ENCODE data around the gene ACCSL. TPM values are rescaled to one million over a fixed set of nuclear protein-coding genes. Genes with fewer than 3 reads are reported as not detected.

Gene ACCSL
- total RNA-seq, 1 experiment from 2014 or later: not detected

DNA sequence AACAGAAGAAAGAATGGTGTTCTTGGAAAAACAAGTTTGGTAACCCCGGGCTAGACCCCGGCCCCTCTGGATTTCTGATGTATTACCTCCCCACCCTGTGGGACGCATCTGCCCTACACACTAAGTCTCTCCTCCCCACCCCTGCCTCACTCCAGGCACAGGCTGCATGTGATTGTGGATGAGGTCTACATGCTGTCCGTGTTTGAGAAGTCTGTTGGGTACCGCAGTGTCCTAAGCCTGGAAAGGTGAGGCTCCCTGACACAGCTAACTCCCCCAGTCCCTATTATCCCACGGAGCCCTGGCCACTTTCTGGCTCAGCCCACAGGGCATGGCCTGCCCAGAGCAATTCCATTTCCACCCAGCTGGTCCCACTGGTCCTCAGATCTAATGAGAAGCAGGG is 31.6 kb downstream of the ACCSL start:
- TF ChIP-seq, protein P1, sequence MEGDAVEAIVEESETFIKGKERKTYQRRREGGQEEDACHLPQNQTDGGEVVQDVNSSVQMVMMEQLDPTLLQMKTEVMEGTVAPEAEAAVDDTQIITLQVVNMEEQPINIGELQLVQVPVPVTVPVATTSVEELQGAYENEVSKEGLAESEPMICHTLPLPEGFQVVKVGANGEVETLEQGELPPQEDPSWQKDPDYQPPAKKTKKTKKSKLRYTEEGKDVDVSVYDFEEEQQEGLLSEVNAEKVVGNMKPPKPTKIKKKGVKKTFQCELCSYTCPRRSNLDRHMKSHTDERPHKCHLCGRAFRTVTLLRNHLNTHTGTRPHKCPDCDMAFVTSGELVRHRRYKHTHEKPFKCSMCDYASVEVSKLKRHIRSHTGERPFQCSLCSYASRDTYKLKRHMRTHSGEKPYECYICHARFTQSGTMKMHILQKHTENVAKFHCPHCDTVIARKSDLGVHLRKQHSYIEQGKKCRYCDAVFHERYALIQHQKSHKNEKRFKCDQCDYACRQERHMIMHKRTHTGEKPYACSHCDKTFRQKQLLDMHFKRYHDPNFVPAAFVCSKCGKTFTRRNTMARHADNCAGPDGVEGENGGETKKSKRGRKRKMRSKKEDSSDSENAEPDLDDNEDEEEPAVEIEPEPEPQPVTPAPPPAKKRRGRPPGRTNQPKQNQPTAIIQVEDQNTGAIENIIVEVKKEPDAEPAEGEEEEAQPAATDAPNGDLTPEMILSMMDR (conservative IDR thresholded peaks at IDR 0.05): no peak
- TF ChIP-seq EZH2 (IDR thresholded peaks at IDR 0.05; ENCODE audit: low read depth): no peak
- H3K4me2 ChIP-seq: no peak overlapping the region
- H3K4me1 ChIP-seq (replicated peaks; ENCODE audit: insufficient read depth): no peaks in the 10 kb centered on the region
- DNase-seq: no peak
- H4K20me1 ChIP-seq (ENCODE audit: insufficient read depth): no peaks in the 10 kb centered on the region
- intact Hi-C loops (cut with micrococcal nuclease; ENCODE audit: unreplicated experiment): no loop called here
- no peaks in the 10 kb centered on the region for H3K27me3 ChIP-seq (ENCODE audit: insufficient read depth, low read depth)
- H3K4me3 ChIP-seq: no peak overlapping the region
- H3K9me3 ChIP-seq (ENCODE audit: insufficient read depth, low read depth): no peaks in the 10 kb centered on the region
- H3K9me2 ChIP-seq (ENCODE audit: insufficient read depth): no peaks in the 10 kb centered on the region
- POLR2A ChIA-PET (ENCODE audit: unreplicated experiment): no interaction called here
- H3K27ac ChIP-seq: no peak overlapping the region
- no peaks in the 10 kb centered on the region for H3F3A ChIP-seq (ENCODE audit: insufficient read depth, low read depth)
- BruUV-seq (replicated peaks): no TSS peak
- CTCF ChIA-PET: no interaction called here
- H3K79me2 ChIP-seq (ENCODE audit: low read depth): no peaks in the 10 kb centered on the region
- no peak overlapping the region for H2AFZ ChIP-seq
- no peaks in the 10 kb centered on the region for H3K36me3 ChIP-seq (ENCODE audit: low read depth)

DNA sequence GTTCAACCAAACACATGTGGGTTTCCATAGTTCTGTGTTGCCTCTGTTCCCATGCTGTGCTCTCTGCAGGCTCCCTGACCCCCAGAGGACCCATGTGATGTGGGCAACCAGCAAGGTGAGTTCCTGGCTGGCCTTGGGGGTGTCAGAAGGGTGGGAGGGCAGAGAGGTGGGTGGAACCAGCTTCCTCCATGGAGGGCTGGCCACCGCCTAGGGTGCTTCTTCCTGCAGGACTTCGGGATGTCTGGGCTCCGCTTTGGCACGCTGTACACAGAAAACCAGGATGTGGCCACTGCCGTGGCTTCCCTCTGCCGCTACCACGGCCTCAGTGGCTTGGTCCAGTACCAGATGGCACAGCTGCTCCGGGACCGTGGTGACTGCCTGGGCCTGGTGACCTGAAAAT is 33.2 kb downstream of the ACCSL start:
- CTCF ChIA-PET: no interaction called here

DNA sequence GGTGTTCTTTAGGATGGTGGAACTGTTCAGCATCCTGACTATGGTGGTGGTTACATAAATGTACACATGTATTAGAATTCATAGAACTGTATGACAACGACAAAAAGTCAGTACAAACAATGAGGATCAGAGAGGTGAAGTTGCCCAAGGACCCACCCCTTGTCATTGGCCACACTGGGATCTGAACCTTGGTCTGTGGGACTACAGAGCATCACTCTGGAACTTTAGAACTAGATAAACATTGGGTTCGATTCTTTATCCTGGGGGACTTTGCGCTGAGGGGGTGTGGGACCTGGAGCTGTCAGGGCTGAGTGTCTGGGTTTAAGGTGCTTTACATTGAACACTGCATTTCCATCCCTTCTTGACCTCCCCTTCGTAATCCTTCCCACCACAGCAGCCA is 34.9 kb downstream of the ACCSL start:
- Histone ChIP-seq H3K4me1 (replicated peaks; ENCODE audit: insufficient read depth) (no peaks in the 10 kb centered on the region), H3K36me3 (ENCODE audit: low read depth) (no peaks in the 10 kb centered on the region), H3K9me2 (ENCODE audit: insufficient read depth) (no peaks in the 10 kb centered on the region), H3K27ac (no peak overlapping the region), H3F3A (ENCODE audit: insufficient read depth, low read depth) (no peaks in the 10 kb centered on the region), H3K27me3 (ENCODE audit: insufficient read depth, low read depth) (no peaks in the 10 kb centered on the region), H4K20me1 (ENCODE audit: insufficient read depth) (no peaks in the 10 kb centered on the region), H3K79me2 (ENCODE audit: low read depth) (no peaks in the 10 kb centered on the region), H3K9me3 (ENCODE audit: insufficient read depth, low read depth) (0 out of 2 replicates have a peak, but pooled peaks cover 2% of the 10 kb centered on the region), H3K4me3 (no peak overlapping the region), H2AFZ (no peak overlapping the region), H3K4me2 (no peak overlapping the region)
- CTCF ChIA-PET: no interaction called here
- POLR2A ChIA-PET (ENCODE audit: unreplicated experiment): no interaction called here
- no TSS peak for BruUV-seq (replicated peaks)
- no peak for DNase-seq
- no peak for TF ChIP-seq EZH2 (IDR thresholded peaks at IDR 0.05; ENCODE audit: low read depth)
- TF ChIP-seq, protein P1 (conservative IDR thresholded peaks at IDR 0.05): no peak
- intact Hi-C loops (cut with micrococcal nuclease; ENCODE audit: unreplicated experiment): no loop called here

More for the DNA sequence above, 33.2 kb downstream of the ACCSL start:
- intact Hi-C loops (cut with micrococcal nuclease; ENCODE audit: unreplicated experiment): no loop called here
- no peak for TF ChIP-seq EZH2 (IDR thresholded peaks at IDR 0.05; ENCODE audit: low read depth)
- TF ChIP-seq, protein P1 (conservative IDR thresholded peaks at IDR 0.05): no peak
- Histone ChIP-seq H3K36me3 (ENCODE audit: low read depth) (no peaks in the 10 kb centered on the region), H3K9me2 (ENCODE audit: insufficient read depth) (no peaks in the 10 kb centered on the region), H3K79me2 (ENCODE audit: low read depth) (no peaks in the 10 kb centered on the region), H3K27ac (no peak overlapping the region), H3F3A (ENCODE audit: insufficient read depth, low read depth) (no peaks in the 10 kb centered on the region), H3K4me2 (no peak overlapping the region), H3K27me3 (ENCODE audit: insufficient read depth, low read depth) (no peaks in the 10 kb centered on the region), H2AFZ (no peak overlapping the region), H3K4me3 (no peak overlapping the region), H3K9me3 (ENCODE audit: insufficient read depth, low read depth) (0 out of 2 replicates have a peak, but pooled peaks cover 2% of the 10 kb centered on the region), H3K4me1 (replicated peaks; ENCODE audit: insufficient read depth) (no peaks in the 10 kb centered on the region), H4K20me1 (ENCODE audit: insufficient read depth) (no peaks in the 10 kb centered on the region)
- no peak for DNase-seq
- POLR2A ChIA-PET (ENCODE audit: unreplicated experiment): no interaction called here
- no TSS peak for BruUV-seq (replicated peaks)

Measured in PC-9 (cell line).